Measurements from ENCODE around the gene CDKAL1. TPM values are rescaled to one million over a fixed set of nuclear protein-coding genes. Genes with fewer than 3 reads are reported as not detected.

The CDKAL1 gene
- total and polyA plus RNA-seq, 2 donors (not counting 3 experiments of a cell fraction or from before 2014, with no cell fraction given): 6.1 to 20.5 TPM

DNA sequence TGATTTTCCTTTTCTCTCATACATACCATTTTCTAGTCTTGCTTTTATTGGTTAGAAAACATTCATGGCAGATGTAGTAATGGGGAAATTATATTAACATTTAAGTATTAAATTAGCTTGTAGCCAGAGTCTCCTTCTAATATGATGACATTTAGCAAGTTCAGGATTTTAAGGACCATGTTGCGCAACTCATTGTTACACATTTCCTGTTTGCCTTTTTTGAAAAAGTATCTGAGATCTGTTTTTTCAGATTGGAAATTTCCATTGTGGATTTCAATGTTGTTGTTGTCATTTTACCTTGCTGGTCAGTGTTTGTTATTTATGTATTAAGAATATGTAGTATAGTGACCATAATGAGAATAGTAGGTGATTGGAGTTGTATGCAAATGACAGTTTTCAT, 38.7 kb downstream of the CDKAL1 start:
- peak; percentile 79 for DNase-seq (ENCODE audit: low read depth, low spot score)
- Histone ChIP-seq H3K9ac (replicated peaks; ENCODE audit: extremely low read depth, insufficient read depth, low read length) (no peak overlapping the region), H4K20me1 (replicated peaks; ENCODE audit: control insufficient read depth, extremely low read depth, insufficient read depth, low read length) (no peaks in the 10 kb centered on the region), H3K4me1 (ENCODE audit: control insufficient read depth, extremely low read depth, insufficient read depth, low read length) (peaks cover 6% of the 10 kb centered on the region), H3K27ac (ENCODE audit: insufficient read depth, low read depth, low read length) (no peak overlapping the region), H3K36me3 (ENCODE audit: control insufficient read depth in 2 of 2, extremely low read depth in 1 of 2, insufficient read depth in 2 of 2, low read length in 2 of 2) (no peaks in the 10 kb centered on the region), H3K27me3 (ENCODE audit: control insufficient read depth in 2 of 2, insufficient read depth in 2 of 2, low read length in 2 of 2) (no peaks in the 10 kb centered on the region), H3K79me2 (ENCODE audit: control insufficient read depth, insufficient read depth, low read length) (peaks cover 1% of the 10 kb centered on the region), H3K4me2 (ENCODE audit: insufficient read depth, low read length) (peak overlapping the region; percentile 1), H3K9me3 (replicated peaks; ENCODE audit: control insufficient read depth, insufficient read depth, low read length) (no peaks in the 10 kb centered on the region), H3K4me3 (replicated peaks in 1 of 3; ENCODE audit: insufficient read depth in 1 of 3, low read depth in 1 of 3, low read length in 3 of 3) (no peak overlapping the region), H3K9me1 (replicated peaks; ENCODE audit: control insufficient read depth, extremely low read depth, insufficient read depth, low read length) (no peaks in the 10 kb centered on the region), H2AFZ (ENCODE audit: low read depth, low read length) (no peak overlapping the region)
- FAIRE-seq: peak; percentile 61
- no peak for TF ChIP-seq FOS (IDR thresholded peaks at IDR 0.05; ENCODE audit: borderline replicate concordance, insufficient read depth, low read length)
- no peak for TF ChIP-seq MYC (IDR thresholded peaks at IDR 0.05; ENCODE audit: low read depth, low read length)
- no peak for TF ChIP-seq POLR2A (IDR thresholded peaks at IDR 0.05; ENCODE audit: low read depth, low read length)
- TF ChIP-seq GATA2 (IDR thresholded peaks at IDR 0.05; ENCODE audit: insufficient read depth, insufficient read length, low read depth, low read length): no peak
- no peak for TF ChIP-seq JUN (IDR thresholded peaks at IDR 0.05; ENCODE audit: borderline replicate concordance, insufficient read depth, insufficient read length, low read depth)
- TF ChIP-seq EZH2 (IDR thresholded peaks at IDR 0.05; ENCODE audit: borderline replicate concordance, low read depth, low read length, severe bottlenecking): no peak
- TF ChIP-seq CTCF (IDR thresholded peaks at IDR 0.05; ENCODE audit: extremely low read depth in 1 of 2, insufficient read depth in 1 of 2, low read depth in 1 of 2, low read length in 2 of 2): no peak
- TF ChIP-seq, protein P1, sequence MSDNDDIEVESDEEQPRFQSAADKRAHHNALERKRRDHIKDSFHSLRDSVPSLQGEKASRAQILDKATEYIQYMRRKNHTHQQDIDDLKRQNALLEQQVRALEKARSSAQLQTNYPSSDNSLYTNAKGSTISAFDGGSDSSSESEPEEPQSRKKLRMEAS (IDR thresholded peaks at IDR 0.05; ENCODE audit: insufficient read depth, insufficient read length): no peak
- TF ChIP-seq POLR2AphosphoS5 (IDR thresholded peaks at IDR 0.05; ENCODE audit: insufficient read depth, low read depth, low read length): no peak
- ChIA-PET POLR2A (no interaction called here), CTCF (interaction anchor here (0.9 kb wide), 1 partner anchor 9 kb away, joined by 3 read pairs; no protein-coding TSS in a partner anchor)
- no TSS peak for BruUV-seq (replicated peaks)
- dilution Hi-C loops (cut with MboI; ENCODE audit: extremely low pct_ligation_motif_present, low sequenced_read_pairs): no loop called here
- intact Hi-C loops (cut with micrococcal nuclease): no loop called here
